AG08396 (cell line): ENCODE measurements around the gene DCAF11.
"Not testable (repeated sequence)": the region's sequence is repeated elsewhere in the genome, so short reads cannot be mapped to it uniquely, and the experiment has no call there.

Experiments
- DNase-seq: peaks from one replicate; pipeline ENCODE4 v3.0.0; 2012; ENCODE audit warnings: low spot score, mixed read lengths

The DCAF11 gene

GRCh38 chr14:24096545-24097181, 17.9 kb upstream of the DCAF11 start:
- no peak for DNase-seq

GRCh38 chr14:24098229-24098926, 16.2 kb upstream of the DCAF11 start:
- DNase-seq: no peak

GRCh38 chr14:24098927-24099813, 15.4 kb upstream of the DCAF11 start:
- no peak for DNase-seq

- DNase-seq: no peak
Measured at GRCh38 chr14:24100197-24100981, 14.2 kb upstream of the DCAF11 start.

- DNase-seq: no peak
Measured at GRCh38 chr14:24100982-24101494, 13.5 kb upstream of the DCAF11 start.

- no peak for DNase-seq
Measured at GRCh38 chr14:24102357-24103048, 12.1 kb upstream of the DCAF11 start.

GRCh38 chr14:24103451-24103850, 11.1 kb upstream of the DCAF11 start:
- DNase-seq: no peak

- DNase-seq: not testable (repeated sequence)
Measured at GRCh38 chr14:24105609-24106239, 8.9 kb upstream of the DCAF11 start.

- DNase-seq: no peak
Measured at GRCh38 chr14:24106672-24107271, 7.8 kb upstream of the DCAF11 start.

- no peak for DNase-seq
Measured at GRCh38 chr14:24108336-24108874, 6.2 kb upstream of the DCAF11 start.

- DNase-seq: no peak
Measured at GRCh38 chr14:24110060-24110459, 4.5 kb upstream of the DCAF11 start.

GRCh38 chr14:24110523-24110922, 4.1 kb upstream of the DCAF11 start:
- DNase-seq: no peak

- no peak for DNase-seq
Measured at GRCh38 chr14:24113379-24113800, 1.2 kb upstream of the DCAF11 start.

- DNase-seq: peak; percentile 83
Measured at GRCh38 chr14:24113801-24114531, 611 bp upstream of the DCAF11 start.

- DNase-seq: no peak
Measured at GRCh38 chr14:24115422-24116127, 998 bp downstream of the DCAF11 start.

- no peak for DNase-seq
Measured at GRCh38 chr14:24116128-24116814, 1.7 kb downstream of the DCAF11 start.

- DNase-seq: no peak
Measured at GRCh38 chr14:24117179-24117578, 2.6 kb downstream of the DCAF11 start.

- no peak for DNase-seq
Measured at GRCh38 chr14:24119691-24120090, 5.1 kb downstream of the DCAF11 start.
